ENCODE results near the gene MGARP. TPM values are rescaled to one million over a fixed set of nuclear protein-coding genes. Genes with fewer than 3 reads are reported as not detected.
A peak's percentile ranks its signal among the peaks of the same experiment; 100 is the strongest.

The MGARP gene
- polyA plus RNA-seq, 1 donor from 2014 or later, result 1.3 TPM

DNA sequence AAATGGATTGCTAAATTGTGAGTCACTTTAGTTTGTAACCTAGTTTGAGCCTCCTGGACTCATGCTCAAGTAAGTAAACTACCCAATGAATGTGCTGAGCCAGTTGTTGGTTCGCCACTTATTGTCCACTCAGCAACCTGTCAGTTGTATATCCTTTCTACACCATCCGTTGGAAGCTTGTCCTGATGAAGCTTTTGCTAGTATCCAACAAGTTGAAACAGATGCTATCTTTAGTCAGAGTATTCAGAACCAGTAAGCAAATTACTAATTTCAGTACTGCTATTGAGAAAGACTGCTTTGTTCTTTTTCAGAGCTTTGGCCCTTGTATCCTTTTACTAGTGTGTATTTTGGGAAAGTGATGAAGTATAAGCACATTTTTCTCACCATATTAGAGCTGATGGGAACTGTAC is 17.0 kb upstream of the MGARP start:
- Histone ChIP-seq H3F3A (ENCODE audit: insufficient read depth, low read length, poor library complexity, severe bottlenecking) (no peaks in the 10 kb centered on the region), H3K36me3 (ENCODE audit: insufficient read depth, low read length) (no peaks in the 10 kb centered on the region), H3K27ac (ENCODE audit: low read length) (no peak overlapping the region), H3K79me2 (replicated peaks; ENCODE audit: insufficient read depth, low read length) (peaks cover 20% of the 10 kb centered on the region), H3K9me3 (ENCODE audit: low read length) (no peaks in the 10 kb centered on the region), H3K4me2 (ENCODE audit: low read length) (no peak overlapping the region), H4K20me1 (ENCODE audit: insufficient read depth) (no peaks in the 10 kb centered on the region), H3K27me3 (ENCODE audit: insufficient read depth, low read depth, low read length) (no peaks in the 10 kb centered on the region), H3K9ac (ENCODE audit: low read length) (no peak overlapping the region), H3K4me3 (ENCODE audit: low read length) (no peak overlapping the region), H2AFZ (ENCODE audit: low read depth, low read length) (no peak overlapping the region), H3K9me2 (ENCODE audit: insufficient read depth, low read length) (no peaks in the 10 kb centered on the region)
- TF ChIP-seq EP300 (conservative IDR thresholded peaks at IDR 0.05; ENCODE audit: poor library complexity, severe bottlenecking) (no peak), POLR2AphosphoS5 (IDR thresholded peaks at IDR 0.05) (no peak), RAD21 (conservative IDR thresholded peaks at IDR 0.05) (no peak), MXI1 (conservative IDR thresholded peaks at IDR 0.05; ENCODE audit: poor library complexity, severe bottlenecking) (no peak), EZH2 (IDR thresholded peaks at IDR 0.05; ENCODE audit: borderline replicate concordance, insufficient read depth, low read length, poor library complexity, severe bottlenecking) (no peak)
- TF ChIP-seq, protein P1, sequence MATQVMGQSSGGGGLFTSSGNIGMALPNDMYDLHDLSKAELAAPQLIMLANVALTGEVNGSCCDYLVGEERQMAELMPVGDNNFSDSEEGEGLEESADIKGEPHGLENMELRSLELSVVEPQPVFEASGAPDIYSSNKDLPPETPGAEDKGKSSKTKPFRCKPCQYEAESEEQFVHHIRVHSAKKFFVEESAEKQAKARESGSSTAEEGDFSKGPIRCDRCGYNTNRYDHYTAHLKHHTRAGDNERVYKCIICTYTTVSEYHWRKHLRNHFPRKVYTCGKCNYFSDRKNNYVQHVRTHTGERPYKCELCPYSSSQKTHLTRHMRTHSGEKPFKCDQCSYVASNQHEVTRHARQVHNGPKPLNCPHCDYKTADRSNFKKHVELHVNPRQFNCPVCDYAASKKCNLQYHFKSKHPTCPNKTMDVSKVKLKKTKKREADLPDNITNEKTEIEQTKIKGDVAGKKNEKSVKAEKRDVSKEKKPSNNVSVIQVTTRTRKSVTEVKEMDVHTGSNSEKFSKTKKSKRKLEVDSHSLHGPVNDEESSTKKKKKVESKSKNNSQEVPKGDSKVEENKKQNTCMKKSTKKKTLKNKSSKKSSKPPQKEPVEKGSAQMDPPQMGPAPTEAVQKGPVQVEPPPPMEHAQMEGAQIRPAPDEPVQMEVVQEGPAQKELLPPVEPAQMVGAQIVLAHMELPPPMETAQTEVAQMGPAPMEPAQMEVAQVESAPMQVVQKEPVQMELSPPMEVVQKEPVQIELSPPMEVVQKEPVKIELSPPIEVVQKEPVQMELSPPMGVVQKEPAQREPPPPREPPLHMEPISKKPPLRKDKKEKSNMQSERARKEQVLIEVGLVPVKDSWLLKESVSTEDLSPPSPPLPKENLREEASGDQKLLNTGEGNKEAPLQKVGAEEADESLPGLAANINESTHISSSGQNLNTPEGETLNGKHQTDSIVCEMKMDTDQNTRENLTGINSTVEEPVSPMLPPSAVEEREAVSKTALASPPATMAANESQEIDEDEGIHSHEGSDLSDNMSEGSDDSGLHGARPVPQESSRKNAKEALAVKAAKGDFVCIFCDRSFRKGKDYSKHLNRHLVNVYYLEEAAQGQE (IDR thresholded peaks at IDR 0.05; ENCODE audit: borderline replicate concordance), result no peak
- TF ChIP-seq, protein P2, sequence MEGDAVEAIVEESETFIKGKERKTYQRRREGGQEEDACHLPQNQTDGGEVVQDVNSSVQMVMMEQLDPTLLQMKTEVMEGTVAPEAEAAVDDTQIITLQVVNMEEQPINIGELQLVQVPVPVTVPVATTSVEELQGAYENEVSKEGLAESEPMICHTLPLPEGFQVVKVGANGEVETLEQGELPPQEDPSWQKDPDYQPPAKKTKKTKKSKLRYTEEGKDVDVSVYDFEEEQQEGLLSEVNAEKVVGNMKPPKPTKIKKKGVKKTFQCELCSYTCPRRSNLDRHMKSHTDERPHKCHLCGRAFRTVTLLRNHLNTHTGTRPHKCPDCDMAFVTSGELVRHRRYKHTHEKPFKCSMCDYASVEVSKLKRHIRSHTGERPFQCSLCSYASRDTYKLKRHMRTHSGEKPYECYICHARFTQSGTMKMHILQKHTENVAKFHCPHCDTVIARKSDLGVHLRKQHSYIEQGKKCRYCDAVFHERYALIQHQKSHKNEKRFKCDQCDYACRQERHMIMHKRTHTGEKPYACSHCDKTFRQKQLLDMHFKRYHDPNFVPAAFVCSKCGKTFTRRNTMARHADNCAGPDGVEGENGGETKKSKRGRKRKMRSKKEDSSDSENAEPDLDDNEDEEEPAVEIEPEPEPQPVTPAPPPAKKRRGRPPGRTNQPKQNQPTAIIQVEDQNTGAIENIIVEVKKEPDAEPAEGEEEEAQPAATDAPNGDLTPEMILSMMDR (IDR thresholded peaks at IDR 0.05; ENCODE audit: poor library complexity, severe bottlenecking), result no peak

GRCh38 chr4:139295942-139296299 is 15.9 kb upstream of the MGARP start:
- H3K4me2 ChIP-seq (ENCODE audit: low read length), result peak overlapping the region; percentile 10
- H3K9me3 ChIP-seq (ENCODE audit: low read length), result no peaks in the 10 kb centered on the region
- no peak overlapping the region for H2AFZ ChIP-seq (ENCODE audit: low read depth, low read length)
- H4K20me1 ChIP-seq (ENCODE audit: insufficient read depth), result no peaks in the 10 kb centered on the region
- H3K79me2 ChIP-seq (replicated peaks; ENCODE audit: insufficient read depth, low read length), result peaks cover 18% of the 10 kb centered on the region
- peak overlapping the region; percentile 80 for H3K9ac ChIP-seq (ENCODE audit: low read length)
- H3K27me3 ChIP-seq (ENCODE audit: insufficient read depth, low read depth, low read length), result no peaks in the 10 kb centered on the region
- TF ChIP-seq POLR2AphosphoS5 (IDR thresholded peaks at IDR 0.05) (no peak), EP300 (conservative IDR thresholded peaks at IDR 0.05; ENCODE audit: poor library complexity, severe bottlenecking) (no peak), RAD21 (conservative IDR thresholded peaks at IDR 0.05) (no peak), MXI1 (conservative IDR thresholded peaks at IDR 0.05; ENCODE audit: poor library complexity, severe bottlenecking) (peak; percentile 4), TAF1 (IDR thresholded peaks at IDR 0.05; ENCODE audit: low read depth) (no peak)
- TF ChIP-seq, protein P2 (IDR thresholded peaks at IDR 0.05; ENCODE audit: poor library complexity, severe bottlenecking), result peak; percentile 4
- H3K36me3 ChIP-seq (ENCODE audit: insufficient read depth, low read length), result no peaks in the 10 kb centered on the region
- H3K27ac ChIP-seq (ENCODE audit: low read length), result peak overlapping the region; percentile 32
- H3K4me3 ChIP-seq (ENCODE audit: low read length), result peak overlapping the region; percentile 86
- H3K9me2 ChIP-seq (ENCODE audit: insufficient read depth, low read length), result no peaks in the 10 kb centered on the region
- H3F3A ChIP-seq (ENCODE audit: insufficient read depth, low read length, poor library complexity, severe bottlenecking), result no peaks in the 10 kb centered on the region
